ENCODE measurements around the gene CHIA.

- TF ChIP-seq CTCF (IDR thresholded peaks at IDR 0.05): no peak
- no peak for TF ChIP-seq EP300 (IDR thresholded peaks at IDR 0.05)
- TF ChIP-seq POLR2A (IDR thresholded peaks at IDR 0.05): no peak
Measured at GRCh38 chr1:111253876-111254275, 36.8 kb upstream of the CHIA start.

All from tibial nerve (tissue), 4 donors.